COLO829 (cell line): Measurements from ENCODE around the gene GRM4.
"Not testable (repeated sequence)": the region's sequence is repeated elsewhere in the genome, so short reads cannot be mapped to it uniquely, and the experiment has no call there.

Experiments used
- DNase-seq: peaks from one replicate; pipeline ENCODE4 v3.0.0; 2012; ENCODE audit warnings: low spot score

GRM4 gene

DNA sequence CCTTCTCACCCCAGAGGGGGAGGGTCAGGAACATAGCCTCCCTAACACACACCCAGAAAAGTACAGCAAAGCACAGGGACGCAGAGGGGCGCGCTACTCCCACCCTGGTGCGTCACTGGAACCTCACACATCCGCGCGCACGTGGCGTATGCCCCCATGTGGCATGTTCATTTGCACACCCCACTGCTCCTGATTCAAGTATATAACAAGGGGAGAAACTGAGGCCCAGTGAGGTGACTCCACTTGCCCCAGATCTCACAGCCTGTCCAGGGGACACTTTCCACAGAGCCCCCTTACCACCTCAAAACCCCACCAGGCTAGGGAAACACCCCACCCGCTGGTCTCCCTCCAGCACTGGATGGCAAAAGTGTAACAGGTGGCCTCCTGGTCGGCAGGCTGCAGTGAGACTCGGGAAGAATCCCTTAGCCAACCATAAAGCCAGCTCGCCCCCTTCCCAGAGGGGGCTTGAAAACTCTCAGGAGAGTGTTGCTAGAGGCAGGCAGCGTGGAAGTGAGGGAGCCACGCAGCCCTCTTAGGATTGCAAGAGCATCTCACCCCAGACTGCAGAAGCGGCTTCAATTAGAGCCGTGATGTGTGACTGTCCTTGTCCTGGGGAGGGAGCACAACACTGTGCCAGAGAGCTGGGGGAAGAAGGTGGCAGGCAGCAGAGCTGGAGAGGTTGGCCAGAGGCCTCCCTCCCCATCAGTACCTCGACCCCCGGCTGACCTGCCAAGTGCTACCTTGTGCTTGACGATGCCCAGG lies at the start of gene GRM4:
Gene GRM4, minus strand, starts transcription at position 67 of the 762 bp plus-strand sequence. CDS start 12,591 bp downstream, outside the sequence.
- no peak for DNase-seq

DNA sequence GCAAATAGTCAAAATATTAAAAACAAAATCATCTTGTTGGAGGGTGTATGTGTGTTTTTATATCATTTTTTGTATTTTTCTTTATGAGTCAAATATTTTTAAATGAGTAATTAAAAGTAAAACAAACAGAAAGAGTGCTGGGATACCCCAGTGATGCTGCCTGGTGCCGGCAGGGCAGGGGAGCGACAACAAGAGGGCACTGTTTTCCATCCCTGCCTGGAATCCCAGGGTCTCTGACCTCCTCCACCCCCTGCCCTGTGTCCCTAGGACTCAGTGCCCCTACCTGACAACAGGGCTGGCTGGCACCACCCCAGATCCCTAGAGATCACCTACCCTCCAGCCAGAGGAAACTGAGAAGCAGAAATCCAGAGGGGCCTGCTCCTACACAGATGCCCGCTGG lies 48.9 kb upstream of the GRM4 start:
- no peak for DNase-seq

GRCh38 chr6:34190504-34191122 lies 44.7 kb upstream of the GRM4 start:
- DNase-seq = no peak

GRCh38 chr6:34189806-34190503 lies 44.1 kb upstream of the GRM4 start:
- no peak for DNase-seq

GRCh38 chr6:34184726-34185125 lies 38.8 kb upstream of the GRM4 start:
- DNase-seq = not testable (repeated sequence)

GRCh38 chr6:34182751-34183531 lies 37.1 kb upstream of the GRM4 start:
- no peak for DNase-seq

DNA sequence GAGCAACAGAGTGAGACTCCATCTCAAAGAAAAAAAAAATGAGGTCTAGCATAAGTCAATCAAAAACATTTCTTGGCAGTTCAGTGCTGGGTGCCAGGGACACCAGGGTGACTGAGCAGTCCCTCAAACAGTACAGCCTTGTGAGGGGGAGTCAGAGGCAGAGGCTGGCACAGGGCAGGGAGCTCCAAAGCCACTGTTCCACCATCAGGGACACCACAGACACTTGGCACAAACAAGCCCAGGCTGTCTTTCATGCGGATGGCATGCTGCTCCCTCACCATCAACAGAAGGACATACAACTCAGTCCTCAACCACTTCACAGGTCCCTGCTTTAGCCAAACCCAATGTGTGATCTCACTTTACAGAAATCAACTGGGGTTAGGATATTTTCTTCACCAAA lies 36.0 kb upstream of the GRM4 start:
- no peak for DNase-seq

DNA sequence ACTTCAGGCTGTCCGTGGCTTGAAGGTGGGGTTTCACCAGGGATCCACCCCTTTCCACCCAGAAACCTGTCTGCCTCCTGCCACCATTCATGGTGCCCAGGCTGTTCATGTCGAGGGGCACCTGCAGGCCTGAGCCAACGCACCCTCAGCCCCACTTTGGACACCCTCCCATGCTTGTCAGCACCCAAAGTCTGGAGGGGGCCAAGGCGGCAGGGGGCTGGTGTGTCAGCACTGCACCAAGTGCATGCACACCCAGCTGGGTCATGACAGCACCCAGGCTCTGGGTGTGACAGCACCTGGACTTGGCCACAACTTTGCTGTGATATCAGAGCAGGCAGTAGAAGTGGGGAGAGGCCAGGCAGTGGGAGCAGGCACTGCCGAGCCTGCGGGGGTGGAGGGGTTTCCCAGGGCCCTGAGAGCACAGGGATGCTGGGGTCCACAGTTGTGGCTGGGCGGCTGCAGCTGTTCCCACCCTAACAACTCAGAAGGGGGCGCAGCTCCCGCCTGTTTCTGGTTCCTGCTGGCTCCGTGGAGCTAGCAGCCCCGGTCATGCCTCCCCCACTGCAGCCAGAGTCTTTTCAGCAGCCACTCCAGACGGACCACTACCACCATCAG lies 33.3 kb upstream of the GRM4 start:
- no peak for DNase-seq

DNA sequence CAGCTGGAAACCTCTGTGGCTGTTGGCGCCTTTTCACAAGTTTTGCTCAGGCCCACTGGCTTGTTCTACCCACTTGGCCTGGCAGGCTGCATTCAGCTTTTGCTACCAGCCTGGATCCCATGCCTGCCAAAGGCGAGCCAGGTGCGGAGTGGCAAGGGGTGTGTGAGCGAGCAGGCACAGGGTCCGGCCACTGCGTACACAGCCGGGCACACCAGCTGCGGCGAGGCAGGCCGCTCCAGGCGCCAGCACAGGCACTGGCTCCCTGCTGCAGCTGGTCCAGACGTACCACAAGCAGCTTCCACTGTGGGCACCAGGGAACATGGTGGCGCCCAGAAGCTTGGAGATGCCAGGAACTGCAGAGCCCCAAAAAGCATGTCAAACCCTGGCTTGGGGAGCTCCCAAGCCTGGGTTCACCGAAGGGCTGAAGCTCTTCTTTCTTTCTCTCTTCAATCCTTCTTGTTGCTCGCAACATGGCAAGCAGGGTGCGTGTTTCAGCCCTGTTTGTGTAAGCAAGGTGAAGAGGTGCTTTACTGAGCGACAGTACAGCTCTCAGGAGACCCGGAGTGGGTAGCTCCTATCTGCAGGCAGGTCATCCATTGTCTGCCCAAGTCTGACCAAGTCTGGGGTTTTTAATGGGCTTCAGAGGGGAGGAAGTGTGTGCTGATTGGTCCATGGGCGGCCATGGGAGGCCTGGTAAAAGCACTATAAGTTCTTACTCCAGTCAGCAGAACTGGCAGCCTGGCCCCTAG lies 32.6 kb upstream of the GRM4 start:
- no peak for DNase-seq

DNA sequence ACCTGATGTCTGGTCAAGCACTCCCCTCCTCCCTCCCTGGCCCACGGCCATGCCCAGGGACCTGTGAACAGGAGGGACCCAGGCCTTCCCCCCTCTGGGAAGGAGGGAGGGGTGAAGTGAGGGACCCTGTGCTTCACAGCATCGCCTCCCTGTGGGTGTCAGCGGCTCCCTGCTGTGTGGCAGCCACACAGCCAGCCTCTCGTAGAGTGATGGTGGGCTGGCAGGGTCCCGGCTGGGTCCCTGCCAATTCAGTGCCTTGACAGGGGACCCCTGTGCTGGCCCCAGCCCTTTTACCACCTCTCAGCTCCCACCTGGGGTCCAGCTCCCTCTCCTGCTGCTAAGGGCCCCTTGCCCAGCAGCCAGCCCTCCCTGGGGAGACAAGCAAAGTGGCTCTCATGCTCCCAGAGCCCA lies 31.3 kb upstream of the GRM4 start:
- DNase-seq = no peak

DNA sequence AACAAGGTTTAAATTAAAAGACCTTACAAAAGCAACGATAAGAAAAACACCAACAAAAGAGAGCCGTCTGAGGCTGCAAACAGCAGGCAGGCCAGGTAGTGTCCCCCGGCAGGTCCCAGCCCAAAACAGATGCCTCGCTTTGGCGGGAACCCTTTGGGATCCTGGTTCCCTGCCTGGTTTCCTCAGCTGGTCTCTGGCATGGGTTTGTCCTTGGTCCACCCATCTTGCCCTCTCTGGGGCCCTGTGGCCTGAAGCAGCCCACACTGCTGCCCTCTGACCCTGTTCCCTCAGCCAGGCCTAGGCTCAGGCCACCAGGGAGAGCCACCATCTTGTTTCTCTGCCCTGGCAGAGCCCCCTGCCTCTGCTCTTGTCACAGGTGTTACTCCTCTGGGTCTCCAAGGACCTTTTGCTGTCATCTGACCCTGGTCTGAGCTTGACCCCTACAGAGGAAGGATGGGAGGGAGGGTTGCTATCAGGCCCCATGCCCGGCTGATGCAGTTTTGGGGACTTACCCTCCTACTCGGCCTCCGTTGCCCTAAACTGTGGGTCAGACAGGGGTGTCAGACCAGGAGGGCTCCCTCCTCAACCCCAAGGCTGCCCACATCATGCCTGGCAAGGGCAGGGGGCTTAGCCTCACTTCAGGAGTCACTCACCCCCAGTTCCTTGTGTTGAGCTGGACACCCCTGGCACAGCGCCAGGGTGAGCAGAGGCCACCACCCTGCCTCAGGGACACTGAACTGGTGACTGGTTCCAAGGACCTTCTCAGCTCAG lies 30.6 kb upstream of the GRM4 start:
- DNase-seq = no peak

DNA sequence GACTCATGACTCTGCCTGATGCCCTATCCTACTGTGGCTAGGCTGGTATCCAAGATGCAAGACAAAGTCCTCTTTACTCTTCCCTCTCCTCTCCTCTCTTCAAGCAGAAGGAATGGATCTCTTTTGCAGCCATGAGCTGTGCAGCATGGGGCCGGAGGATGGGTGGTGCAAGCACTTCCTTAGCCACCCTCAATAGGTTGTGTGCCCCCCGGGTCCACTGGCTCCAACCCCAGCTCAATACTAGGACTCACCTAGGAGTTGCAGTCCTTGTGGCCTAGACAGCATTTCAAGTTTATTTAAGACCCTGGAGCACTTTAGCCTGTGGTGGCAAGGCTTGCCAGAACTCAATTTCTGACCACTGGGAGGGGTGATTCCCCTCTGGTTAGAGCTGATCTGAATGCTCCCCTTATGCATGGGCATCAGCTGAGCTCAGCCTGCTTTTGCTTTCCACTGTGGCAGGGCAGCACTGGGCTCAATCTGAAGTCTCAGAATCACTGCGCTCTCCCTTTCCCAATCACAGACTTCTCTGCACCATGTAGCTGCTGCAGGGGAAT lies 29.0 kb upstream of the GRM4 start:
- DNase-seq = no peak

DNA sequence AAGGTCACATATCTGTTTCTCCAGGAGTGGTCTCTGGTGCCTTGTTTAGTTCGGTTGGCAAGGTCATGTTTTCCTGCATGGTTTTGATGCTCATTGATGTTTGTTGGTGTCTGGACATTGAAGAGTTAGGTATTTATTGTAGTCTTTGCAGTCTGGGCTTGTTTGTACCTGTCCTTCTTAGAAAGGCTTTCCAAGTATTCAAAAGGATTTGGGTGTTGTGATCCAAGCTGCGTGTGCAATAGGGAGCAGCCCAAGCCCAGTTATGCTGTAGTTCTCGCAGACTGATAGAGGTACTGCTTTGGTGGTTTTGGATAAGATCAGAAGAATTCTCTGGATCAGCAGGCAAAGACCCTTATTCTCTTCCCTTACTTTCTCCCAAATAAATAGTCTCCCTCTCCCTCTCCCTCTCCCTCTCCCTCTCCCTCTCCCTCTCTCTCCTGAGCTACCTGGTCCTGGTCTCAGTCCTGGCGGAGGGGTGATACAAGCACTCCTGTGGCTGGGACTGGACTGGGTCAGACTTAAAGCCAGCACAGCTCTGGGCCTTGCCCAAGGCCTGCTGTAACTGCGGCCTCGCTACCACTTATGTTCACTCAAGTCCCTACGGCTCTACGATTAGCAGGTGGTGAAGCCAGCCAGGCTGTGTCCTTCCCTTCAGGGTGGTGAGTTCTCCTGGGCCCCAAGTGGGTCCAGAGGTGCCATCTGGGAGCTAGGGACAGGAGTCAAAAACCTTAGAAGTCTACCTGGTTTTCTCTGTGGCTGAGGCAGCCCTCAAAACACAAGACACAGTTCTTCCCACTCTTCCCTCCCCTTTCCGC lies 27.3 kb upstream of the GRM4 start:
- no peak for DNase-seq

- DNase-seq = no peak
Observed at GRCh38 chr6:34170346-34170745, 24.5 kb upstream of the GRM4 start.

DNA sequence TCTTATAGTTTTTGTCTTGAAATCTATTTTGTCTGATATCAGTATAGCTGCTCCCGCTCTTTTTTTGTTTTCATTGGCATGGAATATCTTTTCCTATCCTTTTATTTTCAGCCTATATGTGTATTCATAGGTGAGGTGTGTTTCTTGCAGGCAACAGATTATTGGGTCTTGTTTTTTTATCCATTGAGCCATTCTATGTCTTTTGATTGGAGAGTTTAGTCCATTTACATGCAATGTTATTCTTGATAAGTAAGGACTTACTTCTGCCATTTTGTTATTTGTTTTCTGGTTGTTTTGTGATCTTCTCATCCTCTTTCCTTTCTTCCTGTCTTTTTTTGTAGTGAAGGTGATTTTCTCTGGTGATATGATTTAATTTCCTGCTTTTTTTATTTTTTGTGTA lies 24.0 kb upstream of the GRM4 start:
- DNase-seq = no peak

- no peak for DNase-seq
Observed at GRCh38 chr6:34161857-34162515, 16.1 kb upstream of the GRM4 start.

DNA sequence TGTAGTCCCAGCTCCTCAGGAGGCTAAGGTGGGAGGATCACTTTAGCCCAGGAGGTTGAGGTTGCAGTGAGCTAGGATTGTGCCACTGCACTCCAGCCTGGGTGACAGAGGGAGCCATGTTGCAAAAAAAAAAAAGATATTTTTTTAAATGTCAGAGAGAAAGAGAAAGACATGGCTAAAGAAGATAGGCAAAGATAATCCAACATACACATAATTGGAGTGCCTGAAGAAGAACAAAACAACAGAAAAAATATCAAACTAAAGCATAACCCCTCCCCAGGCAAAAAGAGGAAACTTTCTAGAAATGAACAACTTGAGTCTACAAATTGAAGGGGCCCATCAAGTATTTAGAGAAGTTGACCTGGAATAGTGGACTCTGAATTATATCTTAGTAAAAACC lies 14.0 kb upstream of the GRM4 start:
- DNase-seq = no peak

DNA sequence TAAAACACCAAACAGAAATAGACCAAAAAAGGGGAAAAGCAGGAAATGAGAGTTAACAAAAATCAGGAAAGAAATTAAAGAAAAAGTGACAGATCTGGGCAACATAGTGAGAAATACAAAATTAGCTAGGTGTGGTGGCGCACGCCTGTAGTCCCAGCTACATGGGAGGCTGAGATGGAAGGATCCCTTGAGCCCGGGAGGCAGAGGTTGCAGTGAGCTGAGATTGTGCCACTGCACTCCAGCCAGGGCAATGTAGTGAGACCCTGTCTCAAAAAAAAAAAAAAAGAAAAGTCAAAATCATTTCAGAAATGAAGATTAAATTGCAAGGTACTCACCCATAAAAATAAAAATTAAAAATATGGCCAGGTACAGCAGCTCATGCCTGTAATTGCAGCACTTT lies 13.0 kb upstream of the GRM4 start:
- DNase-seq = no peak

DNA sequence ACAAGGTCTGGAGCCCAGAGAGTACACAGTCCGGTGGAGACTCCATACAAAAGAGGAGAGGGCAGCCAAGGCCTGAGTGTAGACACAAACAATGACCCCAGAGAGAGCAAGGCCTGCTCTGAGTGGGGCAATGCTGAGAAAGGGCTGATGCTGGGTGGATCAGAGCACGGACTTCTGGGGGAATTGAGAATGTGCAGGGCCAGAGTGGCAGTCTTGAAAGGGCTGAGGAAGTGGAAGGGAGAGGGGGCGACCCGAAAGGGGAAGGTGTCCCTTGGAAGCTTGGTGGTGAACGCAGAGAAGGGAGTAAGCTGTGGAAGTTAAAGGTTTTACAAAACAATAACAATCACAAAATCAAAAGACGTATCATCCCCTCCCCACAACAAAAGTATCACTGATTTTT lies 12.0 kb upstream of the GRM4 start:
- no peak for DNase-seq
